Panc1 (cell line): ENCODE measurements around the gene REV1.

Source experiments
- POLR2AphosphoS5 ChIP-seq: IDR thresholded peaks from 2 replicates; pipeline ENCODE4 v1.6.1; 2012; ENCODE audit warnings: mild to moderate bottlenecking, low read depth, low read length, moderate library complexity
- SIN3A ChIP-seq: IDR thresholded peaks from 2 replicates; pipeline ENCODE4 v1.6.1; 2012; ENCODE audit warnings: low read depth, mild to moderate bottlenecking, low read length, moderate library complexity, borderline replicate concordance; ENCODE audit not compliant: insufficient read depth

- TF ChIP-seq SIN3A, result no peak
- no peak for TF ChIP-seq POLR2AphosphoS5
Measured at GRCh38 chr2:99451686-99452085, 38.1 kb downstream of the REV1 start.
